ENCODE results near the gene CDX1.

CDX1 gene

DNA sequence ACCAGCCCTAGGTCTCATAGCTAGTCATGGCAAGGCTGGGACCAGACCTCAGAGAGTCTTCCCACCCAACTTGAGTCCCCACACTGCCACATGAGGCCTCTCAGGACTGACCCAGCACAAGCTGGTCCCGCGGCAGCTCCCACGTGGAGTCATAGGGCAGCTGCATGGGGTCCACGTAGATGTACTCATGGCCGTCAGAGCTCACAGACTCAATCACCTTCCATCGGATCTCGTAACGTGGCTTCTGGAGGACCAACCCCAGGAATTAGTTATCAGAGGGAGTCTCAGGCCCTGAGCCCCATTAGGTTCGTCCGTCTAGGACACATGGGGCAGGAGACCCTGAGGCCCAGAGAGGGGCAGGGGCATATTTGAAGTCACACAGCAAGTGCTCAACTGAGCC is 41.2 kb upstream of the CDX1 start:
- DNase-seq (ENCODE audit: low read depth) = no peak
- H3K4me3 ChIP-seq (ENCODE audit: low read length) = no peak overlapping the region
- no peak for TF ChIP-seq CTCF (conservative IDR thresholded peaks at IDR 0.05; ENCODE audit: low read depth, low read length)

DNA sequence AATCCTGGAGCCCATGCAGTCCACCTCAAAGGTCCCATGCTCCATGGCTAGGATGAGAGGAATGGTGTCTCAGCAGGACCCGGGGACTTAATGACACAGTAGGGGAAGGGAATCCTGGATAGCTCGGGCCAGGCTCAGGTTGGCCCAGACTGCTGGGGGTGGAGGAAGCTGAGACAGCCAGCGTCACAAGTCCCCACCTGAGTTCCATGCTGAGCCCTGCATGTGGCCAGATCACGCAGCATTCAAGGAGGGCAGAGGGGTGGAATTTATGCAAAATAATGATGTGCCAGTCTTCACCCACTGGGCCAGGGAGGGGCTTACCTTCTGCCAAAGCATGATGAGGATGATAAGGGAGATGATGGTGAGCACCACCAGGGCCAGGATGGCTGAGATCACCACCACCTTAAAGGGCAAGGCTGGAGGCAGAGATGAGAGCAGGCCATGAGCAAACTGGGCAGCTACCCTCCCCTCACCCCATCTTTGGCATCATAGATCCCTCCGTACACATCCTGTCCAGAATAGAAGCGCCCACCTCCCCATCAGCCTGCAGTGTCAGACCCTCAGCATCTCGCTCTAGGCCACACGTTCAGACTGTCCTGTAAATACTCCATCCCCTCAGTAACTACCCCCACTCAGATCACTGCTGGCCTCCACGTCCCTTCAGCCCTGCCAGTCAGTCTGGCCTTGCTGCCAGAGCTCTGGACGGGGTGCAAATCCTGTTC is 40.2 kb upstream of the CDX1 start:
- no peak for TF ChIP-seq CTCF (conservative IDR thresholded peaks at IDR 0.05; ENCODE audit: low read depth, low read length)
- no peak overlapping the region for H3K4me3 ChIP-seq (ENCODE audit: low read length)
- no peak for DNase-seq (ENCODE audit: low read depth)

- TF ChIP-seq CTCF (conservative IDR thresholded peaks at IDR 0.05; ENCODE audit: low read depth, low read length) = no peak
- no peak overlapping the region for H3K4me3 ChIP-seq (ENCODE audit: low read length)
- no peak for DNase-seq (ENCODE audit: low read depth)
Measured at GRCh38 chr5:150126921-150127265, 39.7 kb upstream of the CDX1 start.

DNA sequence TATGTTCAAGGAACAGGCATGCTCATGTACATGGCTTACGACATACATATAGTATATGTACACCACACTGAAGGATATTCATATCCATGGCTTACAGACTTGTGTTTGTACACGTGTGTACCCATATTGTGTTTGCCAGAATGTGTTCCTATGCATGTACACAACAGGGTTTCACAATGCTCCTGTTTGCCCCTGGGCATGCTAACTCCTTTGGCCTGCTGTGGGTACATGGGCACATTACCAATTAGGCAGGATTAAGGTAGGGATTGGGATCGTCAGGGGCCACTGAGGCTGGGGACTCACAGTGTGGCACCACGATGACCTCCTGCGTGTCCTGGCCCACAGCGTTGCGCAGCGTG is 37.1 kb upstream of the CDX1 start:
- no peak for DNase-seq (ENCODE audit: low read depth)
- H3K4me3 ChIP-seq (ENCODE audit: low read length) = no peak overlapping the region
- no peak for TF ChIP-seq CTCF (conservative IDR thresholded peaks at IDR 0.05; ENCODE audit: low read depth, low read length)

DNA sequence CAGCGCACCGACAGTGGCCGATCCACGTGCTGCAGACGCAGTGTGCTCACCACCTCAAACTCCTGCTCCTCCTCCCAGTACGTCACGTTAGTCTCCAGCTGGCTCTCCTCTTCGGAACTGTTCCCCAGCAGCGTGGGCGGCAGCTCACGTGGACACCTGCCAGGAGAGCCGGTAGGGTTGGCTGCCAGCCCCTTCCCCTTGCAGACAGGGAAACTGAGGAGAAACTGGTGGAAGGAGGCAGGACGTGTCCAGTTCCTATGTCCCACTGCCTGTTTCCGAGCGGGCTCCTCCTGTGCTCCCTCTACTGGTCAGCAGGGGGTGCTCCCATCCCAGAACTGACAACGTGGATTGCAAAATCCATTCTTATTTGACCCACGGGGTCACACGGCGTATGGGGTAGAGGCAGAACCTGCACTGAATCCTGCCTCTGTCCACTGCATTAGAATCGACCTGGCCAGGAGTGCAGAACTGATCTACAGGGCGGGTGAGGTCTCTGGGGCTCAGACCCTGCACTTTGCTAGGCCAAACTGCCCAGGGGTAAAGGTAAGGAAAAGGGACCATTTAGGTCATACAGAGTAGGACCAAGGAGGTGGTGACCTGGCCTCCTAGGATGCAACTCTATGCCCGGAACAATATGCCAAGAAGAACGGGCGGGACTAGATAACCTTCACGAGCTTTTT is 36.6 kb upstream of the CDX1 start:
- DNase-seq (ENCODE audit: low read depth) = no peak
- peak; percentile 97 for TF ChIP-seq CTCF (conservative IDR thresholded peaks at IDR 0.05; ENCODE audit: low read depth, low read length)
- H3K4me3 ChIP-seq (ENCODE audit: low read length) = no peak overlapping the region

DNA sequence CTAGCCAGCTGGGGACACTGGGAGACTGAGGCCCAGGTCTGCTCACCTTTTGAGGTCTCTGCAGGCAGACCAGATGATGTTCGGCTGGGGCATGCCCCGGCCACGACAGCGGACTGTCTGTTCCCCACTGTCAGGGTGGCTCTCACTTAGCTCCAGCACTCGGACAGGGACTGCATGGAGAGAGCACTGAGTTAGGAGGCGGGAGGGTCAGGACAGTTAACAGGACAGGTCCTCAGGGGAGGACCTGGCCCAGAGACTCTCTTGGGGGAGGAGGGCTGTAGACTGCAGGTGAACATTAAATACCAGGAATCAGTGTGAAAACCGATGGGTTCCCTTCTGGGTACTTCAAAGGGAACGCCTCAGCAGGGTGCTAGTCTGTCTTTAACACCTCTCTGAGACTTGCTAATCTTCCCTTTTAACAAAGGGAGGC is 36.1 kb upstream of the CDX1 start:
- no peak for DNase-seq (ENCODE audit: low read depth)
- no peak overlapping the region for H3K4me3 ChIP-seq (ENCODE audit: low read length)
- no peak for TF ChIP-seq CTCF (conservative IDR thresholded peaks at IDR 0.05; ENCODE audit: low read depth, low read length)

- TF ChIP-seq CTCF (conservative IDR thresholded peaks at IDR 0.05; ENCODE audit: low read depth, low read length) = no peak
- DNase-seq (ENCODE audit: low read depth) = no peak
- no peak overlapping the region for H3K4me3 ChIP-seq (ENCODE audit: low read length)
Measured at GRCh38 chr5:150131461-150131860, 35.1 kb upstream of the CDX1 start.
